HCT116 (cell line): Measurements from ENCODE around the gene HNF4A. TPM values are rescaled to one million over a fixed set of nuclear protein-coding genes. Genes with fewer than 3 reads are reported as not detected.

Experiments used
- ATAC-seq: fragments of 200-7000 bp; cut with Tn5 transposase; 2 replicates; pipeline ENCODE4 v1.9.1; 2020; ENCODE audit warnings: mild to moderate bottlenecking, moderate library complexity
- BruUV-seq: library from RNA; stranded (reverse); fragments of 400-500 nt; replicated peaks from 2 replicates; lab custom pipeline; 2021; lab: Mats Ljungman, UMichigan
- CTCF ChIA-PET: fragments of 300-600 bp; sonication (Branson Sonifier 250); formaldehyde crosslinking; loops from one replicate; lab custom pipeline; 2021; ENCODE audit warnings: antibody characterized with exemption; lab: Charles Lee
- POLR2A ChIA-PET: fragments of 300-600, 350-600 bp; sonication (Branson Sonifier 250); formaldehyde crosslinking; loops from one replicate; lab custom pipeline; 2021; ENCODE audit warnings: antibody characterized with exemption; lab: Charles Lee
- RAD21 ChIA-PET, 2 experiments: fragments of 300-600 bp; sonication (Branson Sonifier 250); formaldehyde crosslinking; loops; one replicate each; lab custom pipeline; 2023; ENCODE audit warnings: low total read pairs in 2 of 2; ENCODE audit not compliant: uncharacterized antibody in 2 of 2, unreplicated experiment in 2 of 2, low non-redundant PET in 1 of 2; lab: Charles Lee
- DNase-seq: peaks from one replicate; pipeline ENCODE4 v3.0.0-alpha.2; 2010; ENCODE audit warnings: low read depth, low spot score
- H2AFZ ChIP-seq: fragments of 200-600 bp; shearing (Covaris generic), sonication (generic); 2 replicates; pipeline ENCODE4 v1.6.1; 2017; ENCODE audit warnings: low read depth, mixed run types, mixed read lengths, antibody characterized with exemption, low read length; ENCODE audit not compliant: poor library complexity, severe bottlenecking
- H3K27ac ChIP-seq: 2 replicates; pipeline ENCODE4 v1.5.1; 2012; ENCODE audit warnings: low read depth, low read length
- H3K27me3 ChIP-seq: fragments of 200-600 bp; sonication (generic); 2 replicates; pipeline ENCODE4 v1.6.1; 2016; ENCODE audit warnings: mixed run types, low read length, mixed read lengths; ENCODE audit not compliant: insufficient read depth
- H3K36me3 ChIP-seq, 2 experiments: fragments of 200-500 bp in 1 of 2; fragments of 200-600 bp in 1 of 2; sonication (Bioruptor generic) in 1 of 2; sonication (generic) in 1 of 2; 2 replicates each; pipeline versions ENCODE4 v1.5.1 to v1.6.1; 2014 to 2016; ENCODE audit warnings: low read length in 2 of 2, inconsistent platforms in 1 of 2, mixed read lengths in 1 of 2, mixed run types in 1 of 2; ENCODE audit not compliant: insufficient read depth in 2 of 2, control insufficient read depth in 1 of 2
- H3K4me1 ChIP-seq, 2 experiments: fragments of 200-600 bp in 1 of 2; sonication (generic) in 1 of 2; 2 replicates each; pipeline versions ENCODE4 v1.5.1 to v1.6.1; 2012 to 2017; ENCODE audit warnings: low read length in 2 of 2, inconsistent platforms in 1 of 2, mild to moderate bottlenecking in 1 of 2, mixed read lengths in 1 of 2, mixed run types in 1 of 2, moderate library complexity in 1 of 2; ENCODE audit not compliant: insufficient read depth in 2 of 2, control insufficient read depth in 1 of 2
- H3K4me2 ChIP-seq: fragments of 200-600 bp; sonication (generic); 2 replicates; pipeline ENCODE4 v1.6.1; 2017; ENCODE audit warnings: mixed run types, low read length, mixed read lengths
- H3K4me3 ChIP-seq, 2 experiments: fragments of 200-600 bp in 1 of 2; sonication (generic) in 1 of 2; replicated peaks in 1 of 2; 2 replicates each; pipeline ENCODE4 v1.5.1; 2011 to 2016; ENCODE audit warnings: low read length in 2 of 2, control low read depth in 1 of 2, low read depth in 1 of 2, mild to moderate bottlenecking in 1 of 2, mixed read lengths in 1 of 2, mixed run types in 1 of 2
- H3K79me2 ChIP-seq: fragments of 200-600 bp; sonication (generic); 2 replicates; pipeline ENCODE4 v1.6.1; 2017; ENCODE audit warnings: mild to moderate bottlenecking, mixed run types, low read length, moderate library complexity, mixed read lengths; ENCODE audit not compliant: insufficient read depth
- H3K9ac ChIP-seq: fragments of 200-600 bp; sonication (generic); 2 replicates; pipeline ENCODE4 v1.6.1; 2016; ENCODE audit warnings: low read length, mixed read lengths
- H3K9me2 ChIP-seq: fragments of 200-600 bp; sonication (generic), shearing (Covaris generic); 2 replicates; pipeline ENCODE4 v1.6.1; 2017; ENCODE audit warnings: mixed run types, mild to moderate bottlenecking, moderate library complexity; ENCODE audit not compliant: insufficient read depth
- H3K9me3 ChIP-seq, 2 experiments: fragments of 200-500 bp in 1 of 2; fragments of 200-600 bp in 1 of 2; sonication (Bioruptor generic) in 1 of 2; sonication (generic) in 1 of 2; 2 replicates each; pipeline ENCODE4 v1.6.1; 2014 to 2017; ENCODE audit warnings: low read length in 2 of 2, mixed read lengths in 2 of 2, inconsistent platforms in 1 of 2, low read depth in 1 of 2, mild to moderate bottlenecking in 1 of 2, mixed run types in 1 of 2, moderate library complexity in 1 of 2; ENCODE audit not compliant: control insufficient read depth in 1 of 2, insufficient read depth in 1 of 2
- H4K20me1 ChIP-seq: fragments of 200-600 bp; sonication (generic), shearing (Covaris generic); 2 replicates; pipeline ENCODE4 v1.6.1; 2017; ENCODE audit warnings: mixed run types, mild to moderate bottlenecking, moderate library complexity; ENCODE audit not compliant: insufficient read depth
- CBX3 ChIP-seq: IDR thresholded peaks from 2 replicates; pipeline ENCODE4 v1.6.1; 2012; ENCODE audit warnings: low read depth
- CEBPB ChIP-seq: IDR thresholded peaks from 2 replicates; pipeline ENCODE4 v1.6.1; 2012; ENCODE audit warnings: low read depth
- EGR1 ChIP-seq: IDR thresholded peaks from 2 replicates; pipeline ENCODE4 v1.6.1; 2012; ENCODE audit warnings: low read depth
- ELF1 ChIP-seq: IDR thresholded peaks from 2 replicates; pipeline ENCODE4 v1.6.1; 2012; ENCODE audit warnings: low read depth, borderline replicate concordance
- EZH2phosphoT487 ChIP-seq: fragments of 200-600 bp; IDR thresholded peaks from 2 replicates; pipeline ENCODE4 v1.6.1; 2018; ENCODE audit warnings: antibody characterized with exemption, borderline replicate concordance
- FOSL1 ChIP-seq: IDR thresholded peaks from 2 replicates; pipeline ENCODE4 v1.6.1; 2012; ENCODE audit warnings: low read depth
- JUND ChIP-seq: IDR thresholded peaks from 2 replicates; pipeline ENCODE4 v1.6.1; 2012
- POLR2AphosphoS5 ChIP-seq: IDR thresholded peaks from 2 replicates; pipeline ENCODE4 v1.6.1; 2011; ENCODE audit warnings: mild to moderate bottlenecking, low read depth, low read length, moderate library complexity
- RAD21 ChIP-seq: IDR thresholded peaks from 2 replicates; pipeline ENCODE4 v1.6.1; 2012; ENCODE audit warnings: low read depth, mild to moderate bottlenecking
- REST ChIP-seq: IDR thresholded peaks from 2 replicates; pipeline ENCODE4 v1.6.1; 2012; ENCODE audit warnings: low read depth
- SIN3A ChIP-seq: IDR thresholded peaks from 2 replicates; pipeline ENCODE4 v1.6.1; 2012; ENCODE audit warnings: low read depth
- TCF7L2 ChIP-seq: IDR thresholded peaks from 2 replicates; pipeline ENCODE4 v1.7.0; 2011; ENCODE audit warnings: borderline replicate concordance, inconsistent platforms; ENCODE audit not compliant: insufficient read depth, insufficient read length; ENCODE audit errors: extremely low read depth
- YY1 ChIP-seq: IDR thresholded peaks from 2 replicates; pipeline ENCODE4 v1.6.1; 2011; ENCODE audit warnings: low read length, low read depth, moderate library complexity, mild to moderate bottlenecking; ENCODE audit not compliant: insufficient replicate concordance; ENCODE audit errors: extremely low read depth
- ZFX ChIP-seq: fragments of 450-650 bp; IDR thresholded peaks from 2 replicates; pipeline ENCODE4 v1.6.1; 2017
- intact Hi-C: fragments of 100-400 bp; cut with micrococcal nuclease; formaldehyde crosslinking; loops from 2 replicates; pipeline ENCODE4 v1.10.0; 2022
- total RNA-seq: library from RNA; stranded (reverse); gene quantifications from one replicate; pipeline ENCODE4 v1.2.1, GENCODE V29; 2021; ENCODE audit not compliant: unreplicated experiment
- TF ChIP-seq, protein P1 (sequence below): IDR thresholded peaks from 2 replicates; pipeline ENCODE4 v1.6.1; 2012

HNF4A gene
- total RNA-seq, 1 experiment from 2014 or later = 7.4 TPM

DNA sequence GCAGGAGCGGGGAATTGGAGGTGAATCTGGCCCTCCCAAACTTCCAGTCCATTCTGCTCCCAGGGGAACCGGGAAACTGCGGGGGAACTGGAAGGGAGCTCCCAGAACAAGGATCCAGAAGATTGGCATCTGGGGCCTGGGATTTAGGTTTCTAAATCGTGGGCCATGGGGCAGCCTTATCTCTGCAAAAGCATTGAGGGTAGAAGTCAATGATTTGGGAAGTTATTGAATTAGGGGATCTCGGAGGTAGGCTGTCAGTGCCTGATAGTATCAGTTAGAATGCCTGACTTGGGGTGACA lies 45.1 kb downstream of the HNF4A start:
- no peaks in the 10 kb centered on the region for H3K27me3 ChIP-seq
- TF ChIP-seq, protein P1, sequence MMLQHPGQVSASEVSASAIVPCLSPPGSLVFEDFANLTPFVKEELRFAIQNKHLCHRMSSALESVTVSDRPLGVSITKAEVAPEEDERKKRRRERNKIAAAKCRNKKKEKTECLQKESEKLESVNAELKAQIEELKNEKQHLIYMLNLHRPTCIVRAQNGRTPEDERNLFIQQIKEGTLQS = no peak
- TF ChIP-seq EZH2phosphoT487 (no peak), FOSL1 (no peak), JUND (no peak), YY1 (no peak), ELF1 (no peak), CBX3 (no peak), REST (no peak), ZFX (no peak), TCF7L2 (no peak), RAD21 (no peak), POLR2AphosphoS5 (no peak), CEBPB (no peak), EGR1 (no peak), SIN3A (no peak)
- ChIA-PET POLR2A (no interaction called here), RAD21 (no interaction called here), CTCF (no interaction called here)
- no peak overlapping the region for H3K4me2 ChIP-seq
- no peak overlapping the region for H3K9ac ChIP-seq
- no peaks in the 10 kb centered on the region for H3K36me3 ChIP-seq
- H2AFZ ChIP-seq = no peak overlapping the region
- H4K20me1 ChIP-seq = no peaks in the 10 kb centered on the region
- no peaks in the 10 kb centered on the region for H3K9me2 ChIP-seq
- H3K9me3 ChIP-seq = no peaks in the 10 kb centered on the region
- no peak for DNase-seq
- no TSS peak for BruUV-seq
- H3K79me2 ChIP-seq = no peaks in the 10 kb centered on the region
- H3K4me1 ChIP-seq = no peaks in the 10 kb centered on the region
- no peak overlapping the region for H3K4me3 ChIP-seq
- no peak for ATAC-seq
- no peak overlapping the region for H3K27ac ChIP-seq
- intact Hi-C loops = no loop called here
